ENCODE results near the gene TBC1D4. TPM values are rescaled to one million over a fixed set of nuclear protein-coding genes. Genes with fewer than 3 reads are reported as not detected.

Gene TBC1D4
- total RNA-seq, 4 donors from 2014 or later: 10.5 to 35.0 (median 33.1) TPM

GRCh38 chr13:75446874-75447273 is 35.1 kb downstream of the TBC1D4 start:
- TF ChIP-seq POLR2A (IDR thresholded peaks at IDR 0.05): no peak
- Histone ChIP-seq H3K4me1 (no peaks in the 10 kb centered on the region), H3K27me3 (no peaks in the 10 kb centered on the region), H3K4me3 (no peak overlapping the region), H3K27ac (no peak overlapping the region), H3K36me3 (no peaks in the 10 kb centered on the region), H3K9me3 (no peaks in the 10 kb centered on the region)
- no peak for DNase-seq

DNA sequence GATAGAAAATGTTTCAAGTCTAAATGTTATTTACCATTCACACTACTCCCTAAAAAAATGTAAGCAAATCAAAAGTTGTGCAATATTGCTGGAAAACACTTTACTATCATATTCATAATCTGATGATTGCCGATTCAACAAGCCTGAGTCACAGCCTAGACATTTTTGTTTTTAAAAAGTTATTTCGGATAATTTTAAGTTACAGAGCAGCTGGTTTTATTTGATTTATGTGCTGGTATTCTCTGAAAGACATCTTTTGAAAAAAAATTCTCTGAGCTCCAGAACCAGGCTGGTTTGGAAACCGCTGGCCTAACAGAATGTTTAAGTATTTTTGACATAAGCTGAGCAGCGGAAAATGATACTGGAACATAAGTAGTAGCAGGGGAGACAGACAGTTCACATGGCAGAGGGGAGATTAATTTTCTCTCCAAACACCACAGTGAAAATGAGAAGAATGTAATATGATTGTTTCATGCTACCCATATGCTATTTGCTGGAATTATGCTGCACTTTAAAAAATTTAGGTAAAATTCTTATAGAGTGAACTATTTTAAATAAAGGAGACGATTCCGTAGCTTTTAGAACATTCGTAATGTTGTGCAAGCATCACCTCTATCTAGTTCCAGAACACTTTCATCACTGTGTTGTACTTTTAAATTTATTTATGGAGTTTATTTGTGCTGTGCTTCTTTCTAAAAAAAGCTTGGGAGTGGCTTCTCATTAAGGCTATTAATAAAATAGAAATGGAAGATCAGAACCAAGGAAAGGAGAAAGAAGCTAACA is 36.1 kb downstream of the TBC1D4 start:
- H3K4me3 ChIP-seq: peak overlapping the region in 1 of 4 donors; percentile 1

DNA sequence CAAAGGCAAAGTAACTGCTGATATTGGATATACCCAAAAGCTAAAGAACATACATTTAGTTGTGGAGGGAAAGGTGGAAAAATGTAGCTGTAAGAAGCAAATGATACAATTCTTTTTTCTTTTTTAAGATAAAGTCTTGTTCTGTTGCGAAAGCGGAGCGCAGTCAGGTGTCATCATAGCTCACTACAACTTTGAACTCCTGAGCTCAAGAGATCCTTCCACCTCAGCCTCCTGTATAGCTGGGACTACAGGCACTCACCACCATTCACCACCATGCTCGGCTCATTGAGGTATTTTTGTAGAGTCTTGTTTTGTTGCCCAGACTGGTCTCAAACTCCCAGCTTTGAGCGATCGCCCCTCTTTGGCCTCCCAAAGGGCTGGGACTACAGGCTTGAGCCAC is 38.0 kb downstream of the TBC1D4 start:
- no peaks in the 10 kb centered on the region for H3K9me3 ChIP-seq
- no peak for DNase-seq
- no peaks in the 10 kb centered on the region for H3K36me3 ChIP-seq
- H3K4me3 ChIP-seq: no peak overlapping the region
- H3K4me1 ChIP-seq: no peaks in the 10 kb centered on the region
- no peak overlapping the region for H3K27ac ChIP-seq
- TF ChIP-seq POLR2A (IDR thresholded peaks at IDR 0.05): no peak
- TF ChIP-seq, protein P1, sequence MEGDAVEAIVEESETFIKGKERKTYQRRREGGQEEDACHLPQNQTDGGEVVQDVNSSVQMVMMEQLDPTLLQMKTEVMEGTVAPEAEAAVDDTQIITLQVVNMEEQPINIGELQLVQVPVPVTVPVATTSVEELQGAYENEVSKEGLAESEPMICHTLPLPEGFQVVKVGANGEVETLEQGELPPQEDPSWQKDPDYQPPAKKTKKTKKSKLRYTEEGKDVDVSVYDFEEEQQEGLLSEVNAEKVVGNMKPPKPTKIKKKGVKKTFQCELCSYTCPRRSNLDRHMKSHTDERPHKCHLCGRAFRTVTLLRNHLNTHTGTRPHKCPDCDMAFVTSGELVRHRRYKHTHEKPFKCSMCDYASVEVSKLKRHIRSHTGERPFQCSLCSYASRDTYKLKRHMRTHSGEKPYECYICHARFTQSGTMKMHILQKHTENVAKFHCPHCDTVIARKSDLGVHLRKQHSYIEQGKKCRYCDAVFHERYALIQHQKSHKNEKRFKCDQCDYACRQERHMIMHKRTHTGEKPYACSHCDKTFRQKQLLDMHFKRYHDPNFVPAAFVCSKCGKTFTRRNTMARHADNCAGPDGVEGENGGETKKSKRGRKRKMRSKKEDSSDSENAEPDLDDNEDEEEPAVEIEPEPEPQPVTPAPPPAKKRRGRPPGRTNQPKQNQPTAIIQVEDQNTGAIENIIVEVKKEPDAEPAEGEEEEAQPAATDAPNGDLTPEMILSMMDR (IDR thresholded peaks at IDR 0.05): no peak
- no peaks in the 10 kb centered on the region for H3K27me3 ChIP-seq

More for the DNA sequence above, 36.1 kb downstream of the TBC1D4 start:
- Histone ChIP-seq H3K36me3 (no peaks in the 10 kb centered on the region), H3K9me3 (no peaks in the 10 kb centered on the region), H3K27me3 (no peaks in the 10 kb centered on the region), H3K27ac (peak overlapping the region in 2 of 4 donors; percentile 32 to 38), H3K4me1 (no peaks in the 10 kb centered on the region)
- TF ChIP-seq, protein P1 (IDR thresholded peaks at IDR 0.05): no peak
- no peak for TF ChIP-seq POLR2A (IDR thresholded peaks at IDR 0.05)
- no peak for DNase-seq

- no peak overlapping the region for H3K4me3 ChIP-seq
- H3K36me3 ChIP-seq: no peaks in the 10 kb centered on the region
- no peak for DNase-seq
- no peak overlapping the region for H3K27ac ChIP-seq
- no peaks in the 10 kb centered on the region for H3K9me3 ChIP-seq
- no peaks in the 10 kb centered on the region for H3K4me1 ChIP-seq
- no peak for TF ChIP-seq POLR2A (IDR thresholded peaks at IDR 0.05)
- H3K27me3 ChIP-seq: no peaks in the 10 kb centered on the region
These were observed 38.5 kb downstream of the TBC1D4 start for GRCh38 chr13:75443356-75443958.

DNA sequence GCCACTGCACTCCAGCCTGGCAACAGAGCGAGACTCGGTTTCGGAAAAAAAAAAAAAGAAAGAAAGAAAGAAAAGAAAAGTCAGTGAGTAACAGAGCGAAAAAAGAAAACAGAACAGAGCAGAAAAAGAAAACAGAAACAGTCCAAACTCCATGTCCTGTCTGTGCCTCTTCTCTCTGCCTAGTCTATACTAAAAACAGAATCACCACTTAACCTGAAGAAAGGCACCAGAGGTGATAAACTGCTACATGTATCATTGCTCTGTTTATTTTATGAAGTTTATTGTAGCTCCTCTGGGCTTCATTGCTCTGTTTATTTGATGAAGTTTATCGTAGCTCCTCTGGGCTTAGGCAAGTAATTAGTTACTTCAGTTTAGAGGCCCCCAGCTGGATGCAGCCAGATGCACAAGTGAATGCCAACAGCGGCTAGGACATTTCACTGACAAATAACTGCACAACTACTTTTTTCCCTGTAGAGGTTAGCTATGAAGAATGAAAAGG is 39.2 kb downstream of the TBC1D4 start:
- Histone ChIP-seq H3K4me3 (no peak overlapping the region), H3K27ac (no peak overlapping the region), H3K9me3 (no peaks in the 10 kb centered on the region), H3K27me3 (no peaks in the 10 kb centered on the region), H3K4me1 (no peaks in the 10 kb centered on the region), H3K36me3 (no peaks in the 10 kb centered on the region)
- DNase-seq: no peak
- TF ChIP-seq, protein P1 (IDR thresholded peaks at IDR 0.05): no peak
- no peak for TF ChIP-seq POLR2A (IDR thresholded peaks at IDR 0.05)

- no peak for DNase-seq
- Histone ChIP-seq H3K4me3 (no peak overlapping the region), H3K4me1 (no peaks in the 10 kb centered on the region), H3K9me3 (no peaks in the 10 kb centered on the region), H3K27ac (no peak overlapping the region), H3K27me3 (no peaks in the 10 kb centered on the region), H3K36me3 (no peaks in the 10 kb centered on the region)
- no peak for TF ChIP-seq POLR2A (IDR thresholded peaks at IDR 0.05)
- TF ChIP-seq, protein P1 (IDR thresholded peaks at IDR 0.05): no peak
These were observed 41.9 kb downstream of the TBC1D4 start for GRCh38 chr13:75440100-75440499.
